GM18502 (cell line): ENCODE results near the gene KLK15.

Experiments used
- ATAC-seq: cut with Tn5 transposase; IDR thresholded peaks from one replicate; pipeline ENCODE4 v1.9.1; 2021; ENCODE audit warnings: mild to moderate bottlenecking; ENCODE audit not compliant: unreplicated experiment, poor library complexity

KLK15 gene

GRCh38 chr19:50833117-50833801, at the start of gene KLK15:
KLK15 (minus strand) TSS chr19:50833574; CDS start chr19:50831492, 2,082 bp downstream.
- ATAC-seq = no peak

GRCh38 chr19:50882188-50882587, 48.8 kb upstream of the KLK15 start:
- no peak for ATAC-seq

GRCh38 chr19:50880241-50880640, 46.9 kb upstream of the KLK15 start:
- ATAC-seq = no peak

GRCh38 chr19:50878851-50879250, 45.5 kb upstream of the KLK15 start:
- no peak for ATAC-seq

GRCh38 chr19:50877338-50877737, 44.0 kb upstream of the KLK15 start:
- ATAC-seq = no peak

GRCh38 chr19:50876456-50876855, 43.1 kb upstream of the KLK15 start:
- no peak for ATAC-seq

- no peak for ATAC-seq
Observed at GRCh38 chr19:50875795-50876422, 42.5 kb upstream of the KLK15 start.

GRCh38 chr19:50874211-50874610, 40.8 kb upstream of the KLK15 start:
- no peak for ATAC-seq

- no peak for ATAC-seq
Observed at GRCh38 chr19:50873056-50873455, 39.7 kb upstream of the KLK15 start, which contains the start of gene KLK2. KLK2 (plus strand) TSS chr19:50873439; CDS start chr19:50873474, 35 bp downstream.

- no peak for ATAC-seq
Observed at GRCh38 chr19:50870417-50871089, 37.2 kb upstream of the KLK15 start.

GRCh38 chr19:50869479-50869878, 36.1 kb upstream of the KLK15 start:
- ATAC-seq = no peak

GRCh38 chr19:50861496-50862286, 28.3 kb upstream of the KLK15 start:
- no peak for ATAC-seq

- ATAC-seq = no peak
Observed at GRCh38 chr19:50861010-50861409, 27.6 kb upstream of the KLK15 start.

- no peak for ATAC-seq
Observed at GRCh38 chr19:50859849-50860248, 26.5 kb upstream of the KLK15 start.

GRCh38 chr19:50858886-50859285, 25.5 kb upstream of the KLK15 start:
- no peak for ATAC-seq

- ATAC-seq = no peak
Observed at GRCh38 chr19:50857366-50857765, 24.0 kb upstream of the KLK15 start.

- ATAC-seq = no peak
Observed at GRCh38 chr19:50854636-50855410, 21.4 kb upstream of the KLK15 start, which contains the start of gene KLK3. KLK3 (plus strand) TSS chr19:50854915; CDS start chr19:50854956, 41 bp downstream.

GRCh38 chr19:50851620-50852019, 18.2 kb upstream of the KLK15 start:
- no peak for ATAC-seq

GRCh38 chr19:50850738-50851137, 17.4 kb upstream of the KLK15 start:
- no peak for ATAC-seq
